GM06990 (cell line): Measurements from ENCODE around the gene FAF2.

ENCODE experiments used
- DNase-seq: peaks from one replicate; pipeline ENCODE4 v3.0.0-alpha.2; 2011; ENCODE audit not compliant: insufficient read length; ENCODE audit errors: extremely low read depth
- H3K27me3 ChIP-seq: replicated peaks from 2 replicates; pipeline ENCODE4 v1.6.0; 2011; ENCODE audit warnings: low read length; ENCODE audit not compliant: control insufficient read depth, insufficient read depth
- H3K36me3 ChIP-seq: 2 replicates; pipeline ENCODE4 v1.5.1; 2011; ENCODE audit warnings: low read length; ENCODE audit not compliant: control insufficient read depth, insufficient read depth
- H3K4me3 ChIP-seq: replicated peaks from 2 replicates; pipeline ENCODE4 v1.5.1; 2011; ENCODE audit warnings: low read depth, mild to moderate bottlenecking, control low read depth, low read length
- CTCF ChIP-seq: IDR thresholded peaks from 2 replicates; pipeline ENCODE4 v1.5.1; 2011; ENCODE audit warnings: low read length, control low read depth, mild to moderate bottlenecking, inconsistent platforms; ENCODE audit not compliant: insufficient read depth, poor library complexity, severe bottlenecking

Gene FAF2

GRCh38 chr5:176524138-176524537 lies 76.0 kb downstream of the FAF2 start:
- Histone ChIP-seq H3K27me3 (no peaks in the 10 kb centered on the region), H3K36me3 (peaks cover 16% of the 10 kb centered on the region), H3K4me3 (no peak overlapping the region)
- TF ChIP-seq CTCF, result no peak
- DNase-seq, result no peak

- DNase-seq, result no peak
- TF ChIP-seq CTCF, result no peak
- Histone ChIP-seq H3K27me3 (no peaks in the 10 kb centered on the region), H3K4me3 (no peak overlapping the region), H3K36me3 (peaks cover 23% of the 10 kb centered on the region)
Observed at GRCh38 chr5:176524987-176525386, 76.8 kb downstream of the FAF2 start.

GRCh38 chr5:176525677-176526076 lies 77.5 kb downstream of the FAF2 start:
- Histone ChIP-seq H3K36me3 (peaks cover 26% of the 10 kb centered on the region), H3K4me3 (no peak overlapping the region), H3K27me3 (no peaks in the 10 kb centered on the region)
- DNase-seq, result no peak
- no peak for TF ChIP-seq CTCF

- no peak for TF ChIP-seq CTCF
- peaks cover 32% of the 10 kb centered on the region for H3K36me3 ChIP-seq
- no peak for DNase-seq
- H3K27me3 ChIP-seq, result no peaks in the 10 kb centered on the region
- H3K4me3 ChIP-seq, result no peak overlapping the region
Observed at GRCh38 chr5:176526462-176526861, 78.3 kb downstream of the FAF2 start.

- Histone ChIP-seq H3K27me3 (no peaks in the 10 kb centered on the region), H3K4me3 (no peak overlapping the region), H3K36me3 (peaks cover 36% of the 10 kb centered on the region)
- TF ChIP-seq CTCF, result no peak
- no peak for DNase-seq
Observed at GRCh38 chr5:176527246-176528222, 79.3 kb downstream of the FAF2 start.
